ENCODE results near the gene SMIM45.

The SMIM45 gene

DNA sequence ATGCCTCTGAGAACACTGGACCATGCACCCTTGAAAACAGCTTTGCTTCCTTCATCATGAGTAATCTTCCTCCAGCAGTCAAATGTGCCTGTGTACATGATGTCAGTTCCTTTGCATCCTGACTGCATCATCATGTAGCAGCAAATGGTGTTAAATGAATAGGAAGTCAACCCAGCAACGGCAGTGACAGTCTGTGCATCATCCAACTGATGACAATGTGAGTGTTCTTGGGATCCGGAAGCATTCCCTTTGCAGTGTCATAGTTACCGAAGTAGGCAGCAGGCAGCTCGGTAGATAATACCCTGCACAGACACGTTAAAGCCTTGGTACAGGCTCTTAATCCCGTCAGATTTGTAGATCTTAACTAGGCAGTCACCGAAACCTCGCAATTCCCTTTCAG, 49.2 kb downstream of the SMIM45 start:
- H3K27ac ChIP-seq, result no peak overlapping the region
- H3K27me3 ChIP-seq (ENCODE audit: insufficient read depth, low read depth), result no peaks in the 10 kb centered on the region
- H3K4me3 ChIP-seq (IDR thresholded peaks at IDR 0.05; ENCODE audit: insufficient read depth, low read depth, low read length), result no peak overlapping the region
- peaks cover 13% of the 10 kb centered on the region for H3K4me1 ChIP-seq (ENCODE audit: low read depth, poor library complexity, severe bottlenecking)
- no peak overlapping the region for H3K9ac ChIP-seq
- no peak overlapping the region for H2AFZ ChIP-seq (ENCODE audit: low read depth)
- no peaks in the 10 kb centered on the region for H4K20me1 ChIP-seq (ENCODE audit: insufficient read depth)
- no peaks in the 10 kb centered on the region for H3K79me2 ChIP-seq (ENCODE audit: insufficient read depth, low read depth)
- no peaks in the 10 kb centered on the region for H3K36me3 ChIP-seq (ENCODE audit: insufficient read depth)
- TF ChIP-seq, protein P1, sequence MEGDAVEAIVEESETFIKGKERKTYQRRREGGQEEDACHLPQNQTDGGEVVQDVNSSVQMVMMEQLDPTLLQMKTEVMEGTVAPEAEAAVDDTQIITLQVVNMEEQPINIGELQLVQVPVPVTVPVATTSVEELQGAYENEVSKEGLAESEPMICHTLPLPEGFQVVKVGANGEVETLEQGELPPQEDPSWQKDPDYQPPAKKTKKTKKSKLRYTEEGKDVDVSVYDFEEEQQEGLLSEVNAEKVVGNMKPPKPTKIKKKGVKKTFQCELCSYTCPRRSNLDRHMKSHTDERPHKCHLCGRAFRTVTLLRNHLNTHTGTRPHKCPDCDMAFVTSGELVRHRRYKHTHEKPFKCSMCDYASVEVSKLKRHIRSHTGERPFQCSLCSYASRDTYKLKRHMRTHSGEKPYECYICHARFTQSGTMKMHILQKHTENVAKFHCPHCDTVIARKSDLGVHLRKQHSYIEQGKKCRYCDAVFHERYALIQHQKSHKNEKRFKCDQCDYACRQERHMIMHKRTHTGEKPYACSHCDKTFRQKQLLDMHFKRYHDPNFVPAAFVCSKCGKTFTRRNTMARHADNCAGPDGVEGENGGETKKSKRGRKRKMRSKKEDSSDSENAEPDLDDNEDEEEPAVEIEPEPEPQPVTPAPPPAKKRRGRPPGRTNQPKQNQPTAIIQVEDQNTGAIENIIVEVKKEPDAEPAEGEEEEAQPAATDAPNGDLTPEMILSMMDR (conservative IDR thresholded peaks at IDR 0.05; ENCODE audit: low read depth, low read length), result no peak
- no peak overlapping the region for H3K4me2 ChIP-seq

DNA sequence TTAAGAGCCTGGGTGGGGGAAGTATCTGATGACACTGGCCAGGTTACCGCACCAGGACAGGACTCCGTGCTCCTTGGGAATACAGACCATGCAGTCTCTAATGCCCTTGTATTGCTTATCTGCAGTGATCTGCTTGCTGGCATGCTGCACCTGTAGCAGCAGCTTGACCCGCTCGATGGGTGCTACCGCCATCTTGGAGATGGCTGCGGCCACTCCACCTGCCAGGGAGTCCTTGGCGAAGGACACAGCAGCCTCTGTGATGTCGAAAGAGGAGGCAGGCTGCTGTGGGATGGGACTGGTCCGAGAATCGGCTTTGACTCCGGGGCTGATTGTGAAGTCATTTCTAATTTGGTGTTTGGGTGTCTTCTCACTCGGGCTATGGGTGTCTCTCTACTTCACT, 49.8 kb downstream of the SMIM45 start:
- H2AFZ ChIP-seq (ENCODE audit: low read depth), result no peak overlapping the region
- H3K9ac ChIP-seq, result no peak overlapping the region
- H3K4me1 ChIP-seq (ENCODE audit: low read depth, poor library complexity, severe bottlenecking), result peaks cover 13% of the 10 kb centered on the region
- TF ChIP-seq, protein P1 (conservative IDR thresholded peaks at IDR 0.05; ENCODE audit: low read depth, low read length), result no peak
- no peak overlapping the region for H3K4me3 ChIP-seq (IDR thresholded peaks at IDR 0.05; ENCODE audit: insufficient read depth, low read depth, low read length)
- H4K20me1 ChIP-seq (ENCODE audit: insufficient read depth), result no peaks in the 10 kb centered on the region
- no peak overlapping the region for H3K4me2 ChIP-seq
- H3K27me3 ChIP-seq (ENCODE audit: insufficient read depth, low read depth), result no peaks in the 10 kb centered on the region
- H3K27ac ChIP-seq, result no peak overlapping the region
- no peaks in the 10 kb centered on the region for H3K79me2 ChIP-seq (ENCODE audit: insufficient read depth, low read depth)
- no peaks in the 10 kb centered on the region for H3K36me3 ChIP-seq (ENCODE audit: insufficient read depth)

DNA sequence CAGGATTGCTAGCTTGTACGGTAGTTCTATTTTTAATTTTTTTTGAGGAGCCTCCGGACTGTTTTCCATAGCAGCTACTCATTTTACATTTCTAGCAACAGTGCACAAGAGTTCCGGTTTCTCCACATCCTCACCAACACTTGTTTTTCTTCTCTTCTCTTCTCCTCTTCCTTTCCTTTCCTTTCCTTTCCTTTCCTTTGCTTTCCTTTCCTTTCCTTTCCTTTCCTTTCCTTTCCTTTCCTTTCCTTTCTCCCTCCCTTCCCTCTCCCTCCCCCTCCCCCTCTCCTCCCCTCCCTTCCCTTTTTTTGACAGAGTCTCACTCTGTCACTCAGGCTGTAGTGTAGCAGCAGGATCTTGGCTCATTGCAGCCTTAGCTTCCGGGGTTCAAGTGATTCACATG, 56.0 kb downstream of the SMIM45 start:
- no peaks in the 10 kb centered on the region for H4K20me1 ChIP-seq (ENCODE audit: insufficient read depth)
- H3K27ac ChIP-seq, result no peak overlapping the region
- no peaks in the 10 kb centered on the region for H3K27me3 ChIP-seq (ENCODE audit: insufficient read depth, low read depth)
- H3K79me2 ChIP-seq (ENCODE audit: insufficient read depth, low read depth), result no peaks in the 10 kb centered on the region
- no peak overlapping the region for H3K4me3 ChIP-seq (IDR thresholded peaks at IDR 0.05; ENCODE audit: insufficient read depth, low read depth, low read length)
- H3K4me2 ChIP-seq, result no peak overlapping the region
- no peaks in the 10 kb centered on the region for H3K4me1 ChIP-seq (ENCODE audit: low read depth, poor library complexity, severe bottlenecking)
- TF ChIP-seq, protein P1 (conservative IDR thresholded peaks at IDR 0.05; ENCODE audit: low read depth, low read length), result no peak
- H3K9ac ChIP-seq, result no peak overlapping the region
- no peaks in the 10 kb centered on the region for H3K36me3 ChIP-seq (ENCODE audit: insufficient read depth)
- H2AFZ ChIP-seq (ENCODE audit: low read depth), result no peak overlapping the region
